Measurements from ENCODE around the gene ERCC4. TPM values are rescaled to one million over a fixed set of nuclear protein-coding genes. Genes with fewer than 3 reads are reported as not detected.
A peak's percentile ranks its signal among the peaks of the same experiment; 100 is the strongest.

The ERCC4 gene
- total RNA-seq, 1 experiment from 2014 or later, result 10.3 TPM

- Mint-ChIP-seq H3K36me3 (ENCODE audit: insufficient read depth, unreplicated experiment) (peaks cover 4% of the 10 kb centered on the region), H3K4me1 (ENCODE audit: insufficient read depth, unreplicated experiment) (no peaks in the 10 kb centered on the region), H3K27me3 (ENCODE audit: insufficient read depth, unreplicated experiment) (peaks cover 19% of the 10 kb centered on the region), H3K9me3 (ENCODE audit: unreplicated experiment) (peaks cover 12% of the 10 kb centered on the region), H3K4me3 (ENCODE audit: unreplicated experiment) (no peak overlapping the region), H3K27ac (ENCODE audit: low read depth, unreplicated experiment) (no peak overlapping the region)
- POLR2A ChIA-PET, result no interaction called here
- no TSS peak for BruUV-seq (replicated peaks)
- no peak for DNase-seq (ENCODE audit: unreplicated experiment)
- no peak for TF ChIP-seq CTCF (IDR thresholded peaks at IDR 0.05; ENCODE audit: unreplicated experiment)
- intact Hi-C loops (cut with micrococcal nuclease), result loop anchor here (10.0 kb wide), 1 partner anchor 49 kb away; no protein-coding TSS in a partner anchor
- CTCF ChIA-PET, result interaction anchor here (0.6 to 1.3 kb wide), 3 partner anchors 11 to 767 kb away, joined by 3 to 4 read pairs (median 3); no protein-coding TSS in a partner anchor
Observed at GRCh38 chr16:13913374-13914292, 6.3 kb upstream of the ERCC4 start.

DNA sequence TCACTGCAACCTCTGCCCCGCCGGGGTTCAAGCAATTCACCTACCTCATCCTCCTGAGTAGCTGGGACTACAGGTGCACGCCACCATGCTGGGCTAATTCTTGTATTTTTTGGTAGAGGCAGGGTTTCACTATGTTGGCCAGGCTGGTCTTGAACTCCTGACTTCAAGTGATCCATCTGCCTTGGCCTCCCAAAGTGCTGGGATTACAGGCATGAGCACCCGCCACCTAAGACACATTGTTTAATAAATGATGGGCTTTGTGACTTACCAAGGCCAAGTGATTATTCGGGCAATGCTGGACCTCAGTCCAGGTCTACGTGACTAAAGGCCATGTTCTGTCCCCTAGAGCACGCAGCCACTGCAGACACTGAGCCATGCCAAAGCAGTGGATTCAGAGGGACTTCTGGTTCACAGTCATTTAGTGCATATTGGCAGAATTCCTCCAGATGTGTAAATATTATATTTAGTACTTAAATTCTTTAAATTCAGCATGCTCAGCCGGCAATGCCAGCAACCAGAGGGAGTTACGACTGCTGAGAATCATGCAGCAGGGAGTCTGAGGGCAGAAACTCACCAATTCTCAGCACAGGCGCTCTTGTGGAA, 4.8 kb upstream of the ERCC4 start:
- H3K27me3 Mint-ChIP-seq (ENCODE audit: insufficient read depth, unreplicated experiment), result peaks cover 19% of the 10 kb centered on the region
- DNase-seq (ENCODE audit: unreplicated experiment), result no peak
- CTCF ChIA-PET, result no interaction called here
- POLR2A ChIA-PET, result no interaction called here
- H3K4me3 Mint-ChIP-seq (ENCODE audit: unreplicated experiment), result no peak overlapping the region
- TF ChIP-seq CTCF (IDR thresholded peaks at IDR 0.05; ENCODE audit: unreplicated experiment), result no peak
- BruUV-seq (replicated peaks), result no TSS peak
- no peaks in the 10 kb centered on the region for H3K4me1 Mint-ChIP-seq (ENCODE audit: insufficient read depth, unreplicated experiment)
- peaks cover 12% of the 10 kb centered on the region for H3K9me3 Mint-ChIP-seq (ENCODE audit: unreplicated experiment)
- intact Hi-C loops (cut with micrococcal nuclease), result loop anchor here (5.0 to 10.0 kb wide), 2 partner anchors 50 to 1018 kb away; no protein-coding TSS in a partner anchor
- H3K27ac Mint-ChIP-seq (ENCODE audit: low read depth, unreplicated experiment), result no peak overlapping the region
- peaks cover 4% of the 10 kb centered on the region for H3K36me3 Mint-ChIP-seq (ENCODE audit: insufficient read depth, unreplicated experiment)

DNA sequence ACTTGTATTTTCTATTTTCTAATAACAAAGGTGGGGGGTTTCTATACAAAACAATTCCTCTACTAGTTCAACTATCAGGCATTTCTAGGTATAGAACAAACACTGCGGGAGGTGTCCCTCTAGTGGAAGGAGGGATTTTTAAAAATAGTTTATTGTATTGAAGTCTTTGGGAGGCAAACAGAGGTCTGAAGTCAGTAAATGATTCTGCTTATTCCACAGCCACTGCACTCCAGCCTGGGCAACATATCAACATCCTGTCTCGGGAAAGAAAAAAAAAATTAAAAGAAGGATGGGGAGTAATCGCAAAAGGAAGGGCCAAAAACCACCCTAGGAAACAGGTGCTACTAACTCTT, 648 bp upstream of the ERCC4 start:
- Mint-ChIP-seq H3K27ac (ENCODE audit: low read depth, unreplicated experiment) (peak overlapping the region; percentile 95), H3K4me3 (ENCODE audit: unreplicated experiment) (peak overlapping the region; percentile 91), H3K9me3 (ENCODE audit: unreplicated experiment) (no peaks in the 10 kb centered on the region), H3K36me3 (ENCODE audit: insufficient read depth, unreplicated experiment) (no peaks in the 10 kb centered on the region), H3K4me1 (ENCODE audit: insufficient read depth, unreplicated experiment) (peaks cover 11% of the 10 kb centered on the region), H3K27me3 (ENCODE audit: insufficient read depth, unreplicated experiment) (peaks cover 11% of the 10 kb centered on the region)
- intact Hi-C loops (cut with micrococcal nuclease), result loop anchor here (5.0 to 10.0 kb wide), 2 partner anchors 55 to 1022 kb away; no protein-coding TSS in a partner anchor
- DNase-seq (ENCODE audit: unreplicated experiment), result peak; percentile 56
- ChIA-PET CTCF (interaction anchor here (0.6 to 3.3 kb wide), 80 partner anchors 8 to 1823 kb away, joined by 3 to 30 read pairs (median 4); no protein-coding TSS in a partner anchor), POLR2A (interaction anchor here (0.7 to 1.5 kb wide), 7 partner anchors 9 to 366 kb away, joined by 3 to 7 read pairs (median 4); no protein-coding TSS in a partner anchor)
- no TSS peak for BruUV-seq (replicated peaks)
- TF ChIP-seq CTCF (IDR thresholded peaks at IDR 0.05; ENCODE audit: unreplicated experiment), result no peak

- CTCF ChIA-PET, result interaction anchor here (0.6 to 3.3 kb wide), 42 partner anchors 9 to 1592 kb away, joined by 3 to 30 read pairs (median 4); no protein-coding TSS in a partner anchor
- Mint-ChIP-seq H3K9me3 (ENCODE audit: unreplicated experiment) (no peaks in the 10 kb centered on the region), H3K4me1 (ENCODE audit: insufficient read depth, unreplicated experiment) (peaks cover 11% of the 10 kb centered on the region), H3K27ac (ENCODE audit: low read depth, unreplicated experiment) (peak overlapping the region; percentile 95), H3K36me3 (ENCODE audit: insufficient read depth, unreplicated experiment) (no peaks in the 10 kb centered on the region), H3K4me3 (ENCODE audit: unreplicated experiment) (peak overlapping the region; percentile 91), H3K27me3 (ENCODE audit: insufficient read depth, unreplicated experiment) (peaks cover 10% of the 10 kb centered on the region)
- no peak for TF ChIP-seq CTCF (IDR thresholded peaks at IDR 0.05; ENCODE audit: unreplicated experiment)
- intact Hi-C loops (cut with micrococcal nuclease), result loop anchor here (5.0 kb wide), 2 partner anchors 92 to 607 kb away; no protein-coding TSS in a partner anchor
- no peak for DNase-seq (ENCODE audit: unreplicated experiment)
- POLR2A ChIA-PET, result interaction anchor here (0.6 to 1.5 kb wide), 5 partner anchors 10 to 498 kb away, joined by 3 to 6 read pairs (median 3); no protein-coding TSS in a partner anchor
- BruUV-seq (replicated peaks), result no TSS peak
Observed at GRCh38 chr16:13920510-13920818, 510 bp downstream of the ERCC4 start.

Measured in MCF 10A (cell line).